GM19397 (cell line): Measurements from ENCODE around the gene BANF2.

Source experiments
- ATAC-seq: cut with Tn5 transposase; IDR thresholded peaks from one replicate; pipeline ENCODE4 v1.9.1; 2021; ENCODE audit warnings: mild to moderate bottlenecking, moderate library complexity; ENCODE audit not compliant: unreplicated experiment

Gene BANF2

DNA sequence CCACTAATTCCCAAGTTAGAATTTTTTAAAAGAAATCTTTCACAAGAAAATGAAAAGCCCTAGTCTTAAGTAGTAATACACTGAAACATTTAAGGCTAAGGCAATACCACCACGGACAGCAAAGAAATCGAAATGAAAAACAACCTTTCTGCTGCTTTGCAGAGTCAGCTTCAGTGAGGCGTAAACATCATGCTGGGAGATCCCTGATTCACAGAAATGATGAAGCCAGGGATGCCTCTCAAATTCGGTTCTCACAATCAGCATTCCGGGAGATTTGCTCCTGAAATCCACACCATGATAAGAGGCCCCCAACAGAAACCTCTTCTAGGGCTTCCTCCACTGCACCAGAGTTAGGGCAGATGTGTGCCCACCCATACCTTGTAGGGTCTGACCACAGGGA is 36.3 kb upstream of the BANF2 start:
- ATAC-seq = no peak

- ATAC-seq = no peak
Observed at GRCh38 chr20:17664025-17664633, 35.6 kb upstream of the BANF2 start.

DNA sequence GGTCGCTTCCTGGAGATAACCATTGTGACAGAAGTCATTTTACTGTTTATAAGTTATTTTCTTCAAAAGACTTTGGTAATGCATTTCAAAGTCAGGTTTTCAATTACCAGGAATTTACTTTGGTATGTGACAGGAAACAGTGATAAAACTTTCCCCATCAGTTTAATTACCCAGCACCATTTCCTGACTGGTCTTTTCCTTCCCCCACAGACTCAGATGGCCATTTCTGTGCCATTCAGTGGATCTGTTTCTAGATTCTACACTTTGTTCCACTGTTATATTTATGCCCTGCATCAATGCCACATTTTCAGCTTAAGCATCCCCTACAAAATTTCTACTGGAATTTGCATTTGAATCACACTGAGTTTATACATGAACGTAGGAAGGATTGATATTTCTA is 34.0 kb upstream of the BANF2 start:
- ATAC-seq = no peak

GRCh38 chr20:17666481-17666880 is 33.3 kb upstream of the BANF2 start:
- no peak for ATAC-seq

- no peak for ATAC-seq
Observed at GRCh38 chr20:17667445-17667844, 32.3 kb upstream of the BANF2 start.

- no peak for ATAC-seq
Observed at GRCh38 chr20:17668432-17668831, 31.3 kb upstream of the BANF2 start.

DNA sequence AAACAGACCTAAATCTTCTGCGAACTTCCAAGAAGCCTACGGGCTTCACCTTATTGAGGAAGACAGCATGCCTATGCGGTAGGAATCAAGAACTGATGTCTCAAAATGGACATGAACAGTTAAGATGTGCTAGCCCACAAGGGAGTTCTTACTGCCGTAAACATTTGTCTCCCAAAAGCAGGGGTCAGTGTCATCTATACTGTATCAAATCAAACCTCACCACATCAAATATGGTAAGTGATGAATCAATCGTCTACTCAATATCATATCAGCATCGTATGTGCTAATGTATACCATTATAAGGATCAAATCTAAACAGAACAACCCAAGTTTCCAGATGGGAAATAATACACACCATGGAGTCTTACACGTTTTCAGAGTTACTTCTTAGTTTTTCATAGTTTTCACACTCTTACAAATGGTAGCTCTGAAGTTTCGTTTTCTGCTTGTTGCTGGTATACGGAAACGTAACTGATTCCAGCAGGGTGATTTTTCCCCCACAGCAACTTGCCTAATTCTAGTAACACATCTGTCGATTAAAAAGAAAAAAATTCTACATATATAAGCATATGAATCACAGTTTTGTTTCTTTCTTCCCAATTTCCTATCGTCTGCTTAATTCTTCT is 30.3 kb upstream of the BANF2 start:
- no peak for ATAC-seq

- no peak for ATAC-seq
Observed at GRCh38 chr20:17671011-17671410, 28.8 kb upstream of the BANF2 start.

GRCh38 chr20:17671565-17671964 is 28.2 kb upstream of the BANF2 start:
- no peak for ATAC-seq

DNA sequence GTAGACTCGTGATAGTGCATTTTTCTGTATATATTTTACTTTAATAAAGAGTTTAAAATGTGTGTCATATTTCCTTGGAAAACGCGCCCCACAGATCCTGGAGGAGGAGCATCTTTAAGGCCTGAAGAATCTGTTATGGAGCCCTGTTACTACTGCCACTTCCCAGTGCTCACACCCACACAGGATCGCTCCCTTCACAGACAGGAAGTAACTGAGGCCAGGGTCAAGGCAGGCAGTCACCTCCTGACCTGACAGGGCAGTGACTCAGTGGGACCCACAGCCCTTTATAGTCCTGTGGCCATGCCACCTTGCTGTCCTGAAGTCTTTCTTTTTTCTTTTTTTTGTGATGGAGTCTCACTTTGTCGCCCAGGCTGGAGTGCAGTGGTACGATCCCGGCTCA is 26.7 kb upstream of the BANF2 start:
- no peak for ATAC-seq

- ATAC-seq = no peak
Observed at GRCh38 chr20:17674722-17675518, 24.8 kb upstream of the BANF2 start.

DNA sequence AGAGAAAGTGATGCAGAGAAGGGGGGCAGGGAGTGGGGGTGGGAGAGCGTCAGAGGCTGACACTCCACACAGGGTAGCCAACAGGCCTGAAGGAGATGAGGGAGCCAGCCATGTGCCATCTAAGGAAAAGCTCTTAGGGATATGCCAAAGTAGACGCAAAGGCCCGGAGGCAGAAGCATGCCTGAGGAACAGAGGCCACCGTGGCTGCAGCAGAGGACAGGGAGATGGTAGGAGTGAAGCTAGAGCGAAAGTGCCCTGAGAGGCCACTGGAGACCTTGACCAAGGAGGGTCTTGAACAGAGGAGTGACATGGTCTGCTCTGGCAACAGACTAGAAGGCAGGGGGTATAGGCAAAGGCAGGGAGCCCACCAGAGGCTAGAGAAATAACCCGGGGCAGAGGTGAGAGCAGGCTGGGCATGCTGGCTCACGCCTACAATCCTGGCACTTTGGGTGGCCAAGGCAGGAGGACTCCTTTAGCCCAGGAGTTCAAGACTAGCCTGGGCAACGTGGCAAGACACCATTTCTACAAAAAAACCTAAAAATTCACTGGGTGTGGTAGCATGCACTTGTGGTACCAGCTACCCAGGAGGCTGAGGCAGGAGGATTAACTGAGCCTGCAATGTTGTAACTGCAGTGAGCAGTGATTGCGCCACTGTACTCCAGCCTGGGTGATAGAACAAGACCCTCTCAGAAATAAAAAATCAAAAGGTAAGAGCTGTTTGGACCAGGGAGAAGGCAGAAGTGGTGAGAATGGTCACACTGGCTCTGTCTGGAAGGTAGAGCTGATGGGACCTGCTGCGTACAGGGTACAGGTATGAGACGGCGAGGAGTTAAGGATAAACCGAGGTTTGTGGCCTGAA is 24.0 kb upstream of the BANF2 start:
- no peak for ATAC-seq

- no peak for ATAC-seq
Observed at GRCh38 chr20:17676378-17676759, 23.4 kb upstream of the BANF2 start.

DNA sequence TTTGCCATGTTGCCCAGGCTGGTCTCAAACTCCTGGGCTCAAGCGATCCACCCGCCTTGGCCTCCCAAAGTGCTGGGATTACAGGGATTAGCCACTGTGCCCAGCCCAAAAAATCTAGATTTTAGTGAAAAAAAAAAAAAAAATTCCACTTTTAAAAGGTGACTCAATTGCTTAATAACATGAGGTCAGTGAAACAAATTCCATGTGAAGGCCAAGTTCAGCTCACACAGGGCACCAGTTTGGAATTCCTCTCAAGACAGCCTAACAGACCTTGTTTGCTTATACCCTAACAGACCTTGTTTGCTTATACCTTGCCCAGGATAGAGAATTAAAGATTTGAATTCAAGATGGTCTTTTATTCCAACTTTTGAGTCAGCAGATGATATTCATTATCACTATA is 22.8 kb upstream of the BANF2 start:
- ATAC-seq = no peak

DNA sequence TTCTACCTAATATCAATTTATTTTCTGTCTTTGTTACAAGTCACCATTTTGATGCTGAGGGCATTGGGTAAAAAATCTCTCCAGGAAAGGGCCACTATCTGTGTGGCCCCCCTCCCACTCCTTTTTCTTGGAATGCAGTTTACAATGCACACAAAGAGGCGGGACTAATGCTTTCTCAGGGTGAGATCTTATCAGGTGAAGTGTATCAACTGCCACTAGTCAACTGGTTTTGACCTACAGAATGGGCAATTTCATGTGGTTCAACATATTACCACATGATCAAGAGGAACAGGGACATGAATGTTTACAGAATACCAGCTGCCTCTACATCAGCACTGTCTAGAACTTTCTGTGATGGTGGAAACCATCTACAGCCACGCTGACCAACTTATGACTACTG is 21.5 kb upstream of the BANF2 start:
- no peak for ATAC-seq

DNA sequence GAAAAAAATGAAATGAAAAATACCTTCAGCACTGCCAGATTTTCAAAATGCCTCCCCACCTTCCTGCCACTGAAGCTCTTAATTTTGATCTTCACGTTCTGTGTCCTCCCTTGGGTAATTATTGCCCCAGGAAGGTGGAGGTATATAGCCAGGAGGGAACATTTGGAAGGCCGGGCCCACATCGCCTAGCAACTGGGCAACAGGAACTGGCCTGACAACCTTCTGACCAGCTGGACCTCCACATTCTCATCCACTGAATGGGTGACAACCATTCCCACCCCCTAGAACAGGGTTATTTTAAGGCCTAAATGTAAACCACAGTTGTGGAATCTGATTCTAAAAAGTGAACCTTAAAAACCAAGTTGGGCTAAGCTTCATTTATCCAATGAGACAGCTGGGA is 20.9 kb upstream of the BANF2 start:
- ATAC-seq = no peak

- ATAC-seq = no peak
Observed at GRCh38 chr20:17679941-17680835, 19.6 kb upstream of the BANF2 start.

DNA sequence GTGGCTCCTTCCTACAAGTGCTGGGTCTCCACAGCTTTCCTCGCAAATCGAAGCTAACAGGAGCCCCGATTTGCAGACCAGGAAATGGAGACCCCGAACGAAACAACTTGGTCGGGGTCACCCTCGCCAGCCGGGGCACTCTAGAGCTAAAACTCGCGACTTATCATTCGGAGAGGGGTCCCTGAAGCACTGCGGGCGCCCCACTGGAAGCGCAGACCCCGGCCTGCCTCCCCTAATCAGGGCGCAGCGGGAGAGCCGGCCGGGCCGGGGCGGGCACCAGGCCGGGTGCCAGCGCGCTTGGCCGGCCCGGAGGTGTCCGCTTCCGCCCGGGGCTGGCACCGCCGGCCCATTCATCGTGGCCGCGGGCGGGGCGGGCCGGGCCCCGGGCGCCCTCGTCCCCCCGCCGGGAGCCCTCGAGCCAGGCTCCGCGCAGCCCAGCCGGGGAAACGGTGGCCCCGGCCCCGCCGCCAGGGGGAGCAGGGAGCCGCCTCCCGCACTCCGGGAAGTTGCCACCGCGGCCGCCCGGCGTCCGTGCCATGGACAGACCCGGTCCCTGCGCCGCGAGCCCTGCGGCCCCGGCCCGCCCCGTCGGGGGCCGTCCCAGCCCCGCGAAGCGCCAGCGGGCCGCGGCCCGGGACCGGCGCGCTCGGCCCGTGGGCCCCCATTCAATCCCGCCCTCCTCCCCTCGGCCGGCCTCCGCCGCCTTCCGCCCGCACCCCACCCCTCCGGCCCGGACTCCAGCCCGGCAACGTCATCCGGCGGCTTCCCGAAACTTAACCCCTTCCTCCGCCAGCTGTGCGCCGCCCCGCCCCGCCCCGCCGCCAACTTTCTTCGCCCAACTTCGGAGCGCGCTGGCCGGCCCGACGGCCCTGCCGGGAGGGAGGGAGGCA is 18.7 kb upstream of the BANF2 start:
- peak; percentile 42 for ATAC-seq

DNA sequence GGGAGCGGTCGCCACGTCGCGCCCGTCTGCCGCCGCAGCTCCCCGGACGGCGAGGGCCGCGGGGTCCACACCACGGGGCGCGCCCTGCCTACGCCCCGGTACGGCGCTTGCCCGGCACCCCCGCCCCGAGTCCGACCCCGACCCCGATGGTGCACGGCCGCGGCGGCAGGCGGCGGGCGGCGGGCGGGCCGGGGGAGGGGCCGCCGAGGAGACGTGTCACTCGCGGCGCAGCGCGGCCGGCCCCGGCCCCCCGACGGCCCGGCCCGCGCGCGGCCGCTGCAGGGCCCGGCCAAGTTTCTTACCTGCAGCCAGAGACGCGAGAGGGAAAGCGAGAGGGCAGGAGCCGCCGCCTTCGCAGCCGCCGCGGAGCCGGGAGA is 18.1 kb upstream of the BANF2 start:
- ATAC-seq = peak; percentile 16
